ENCODE results near the gene CD300A.

Gene CD300A

GRCh38 chr17:74457146-74457819, 9.2 kb upstream of the CD300A start:
- DNase-seq (ENCODE audit: low spot score) (no peak), ATAC-seq (ENCODE audit: low read depth) (no peak; the same call in 2 of the 3 replicates)
- no peak overlapping the region for H3K27ac ChIP-seq (ENCODE audit: poor library complexity, severe bottlenecking)
- no peak overlapping the region for H3K4me3 ChIP-seq (ENCODE audit: severe bottlenecking)
- H3K4me1 ChIP-seq (ENCODE audit: insufficient read depth, poor library complexity, severe bottlenecking): no peaks in the 10 kb centered on the region
- peak; percentile 93 for TF ChIP-seq CTCF (IDR thresholded peaks at IDR 0.05; ENCODE audit: poor library complexity, severe bottlenecking)
- H3K27me3 ChIP-seq (ENCODE audit: insufficient read depth, poor library complexity, severe bottlenecking): peaks cover 4% of the 10 kb centered on the region
- H3K9me3 ChIP-seq (ENCODE audit: severe bottlenecking): no peaks in the 10 kb centered on the region
- no peaks in the 10 kb centered on the region for H3K36me3 ChIP-seq (ENCODE audit: low read depth)

- Histone ChIP-seq H3K27me3 (ENCODE audit: insufficient read depth, poor library complexity, severe bottlenecking) (peaks cover 4% of the 10 kb centered on the region), H3K9me3 (ENCODE audit: severe bottlenecking) (no peaks in the 10 kb centered on the region), H3K36me3 (ENCODE audit: low read depth) (no peaks in the 10 kb centered on the region), H3K4me3 (ENCODE audit: severe bottlenecking) (no peak overlapping the region), H3K27ac (ENCODE audit: poor library complexity, severe bottlenecking) (no peak overlapping the region), H3K4me1 (ENCODE audit: insufficient read depth, poor library complexity, severe bottlenecking) (no peaks in the 10 kb centered on the region)
- no peak for DNase-seq (ENCODE audit: low spot score)
- peak; percentile 73 for TF ChIP-seq CTCF (IDR thresholded peaks at IDR 0.05; ENCODE audit: poor library complexity, severe bottlenecking)
- ATAC-seq (ENCODE audit: low read depth): no peak
Measured at GRCh38 chr17:74457820-74458166, 8.6 kb upstream of the CD300A start.

GRCh38 chr17:74458835-74459234, 7.6 kb upstream of the CD300A start:
- Histone ChIP-seq H3K27ac (ENCODE audit: poor library complexity, severe bottlenecking) (no peak overlapping the region), H3K4me3 (ENCODE audit: severe bottlenecking) (no peak overlapping the region), H3K27me3 (ENCODE audit: insufficient read depth, poor library complexity, severe bottlenecking) (peaks cover 4% of the 10 kb centered on the region), H3K36me3 (ENCODE audit: low read depth) (no peaks in the 10 kb centered on the region), H3K4me1 (ENCODE audit: insufficient read depth, poor library complexity, severe bottlenecking) (no peaks in the 10 kb centered on the region), H3K9me3 (ENCODE audit: severe bottlenecking) (no peaks in the 10 kb centered on the region)
- ATAC-seq (ENCODE audit: low read depth) (no peak), DNase-seq (ENCODE audit: low spot score) (no peak)
- TF ChIP-seq CTCF (IDR thresholded peaks at IDR 0.05; ENCODE audit: poor library complexity, severe bottlenecking): no peak

- no peaks in the 10 kb centered on the region for H3K36me3 ChIP-seq (ENCODE audit: low read depth)
- H3K4me3 ChIP-seq (ENCODE audit: severe bottlenecking): no peak overlapping the region
- H3K27ac ChIP-seq (ENCODE audit: poor library complexity, severe bottlenecking): no peak overlapping the region
- ATAC-seq (ENCODE audit: low read depth) (no peak), DNase-seq (ENCODE audit: low spot score) (no peak)
- no peaks in the 10 kb centered on the region for H3K4me1 ChIP-seq (ENCODE audit: insufficient read depth, poor library complexity, severe bottlenecking)
- peaks cover 4% of the 10 kb centered on the region for H3K27me3 ChIP-seq (ENCODE audit: insufficient read depth, poor library complexity, severe bottlenecking)
- no peaks in the 10 kb centered on the region for H3K9me3 ChIP-seq (ENCODE audit: severe bottlenecking)
- no peak for TF ChIP-seq CTCF (IDR thresholded peaks at IDR 0.05; ENCODE audit: poor library complexity, severe bottlenecking)
Measured at GRCh38 chr17:74459622-74460021, 6.8 kb upstream of the CD300A start.

GRCh38 chr17:74460241-74460640, 6.2 kb upstream of the CD300A start:
- no peaks in the 10 kb centered on the region for H3K36me3 ChIP-seq (ENCODE audit: low read depth)
- no peaks in the 10 kb centered on the region for H3K4me1 ChIP-seq (ENCODE audit: insufficient read depth, poor library complexity, severe bottlenecking)
- peaks cover 4% of the 10 kb centered on the region for H3K27me3 ChIP-seq (ENCODE audit: insufficient read depth, poor library complexity, severe bottlenecking)
- H3K4me3 ChIP-seq (ENCODE audit: severe bottlenecking): no peak overlapping the region
- no peak for DNase-seq (ENCODE audit: low spot score)
- H3K27ac ChIP-seq (ENCODE audit: poor library complexity, severe bottlenecking): no peak overlapping the region
- no peak for TF ChIP-seq CTCF (IDR thresholded peaks at IDR 0.05; ENCODE audit: poor library complexity, severe bottlenecking)
- no peaks in the 10 kb centered on the region for H3K9me3 ChIP-seq (ENCODE audit: severe bottlenecking)
- no peak for ATAC-seq (ENCODE audit: low read depth)

Data from RWPE2 (cell line).